Neuron (in vitro differentiated cells): ENCODE results near the gene NPAS2.

ENCODE experiments used
- H2AFZ ChIP-seq: one replicate; pipeline ENCODE4 v1.6.1; 2013; ENCODE audit warnings: low read depth, mild to moderate bottlenecking, inconsistent platforms, low read length, moderate library complexity
- H3K27me3 ChIP-seq: one replicate; pipeline ENCODE4 v1.6.1; 2013; ENCODE audit warnings: low read length; ENCODE audit not compliant: insufficient read depth
- H3K36me3 ChIP-seq: one replicate; pipeline ENCODE4 v1.6.1; 2013; ENCODE audit warnings: low read length; ENCODE audit not compliant: insufficient read depth
- H3K4me1 ChIP-seq: one replicate; pipeline ENCODE4 v1.6.1; 2013; ENCODE audit warnings: low read length; ENCODE audit not compliant: insufficient read depth
- H3K4me3 ChIP-seq: 2 replicates; pipeline ENCODE4 v1.5.1; 2013; ENCODE audit warnings: mild to moderate bottlenecking, low read length, moderate library complexity
- H3K9me3 ChIP-seq: one replicate; pipeline ENCODE4 v1.6.1; 2013; ENCODE audit warnings: low read length

The NPAS2 gene

GRCh38 chr2:100877555-100877954 lies 57.6 kb downstream of the NPAS2 start:
- no peaks in the 10 kb centered on the region for H3K9me3 ChIP-seq
- no peaks in the 10 kb centered on the region for H3K36me3 ChIP-seq
- H3K4me1 ChIP-seq = peaks cover 4% of the 10 kb centered on the region
- H3K27me3 ChIP-seq = no peaks in the 10 kb centered on the region
- H3K4me3 ChIP-seq = no peak overlapping the region
- no peak overlapping the region for H2AFZ ChIP-seq

- Histone ChIP-seq H3K36me3 (no peaks in the 10 kb centered on the region), H3K4me1 (peaks cover 4% of the 10 kb centered on the region), H3K4me3 (no peak overlapping the region), H2AFZ (no peak overlapping the region), H3K9me3 (no peaks in the 10 kb centered on the region), H3K27me3 (no peaks in the 10 kb centered on the region)
Observed at GRCh38 chr2:100878000-100878791, 58.3 kb downstream of the NPAS2 start.

- Histone ChIP-seq H3K27me3 (no peaks in the 10 kb centered on the region), H2AFZ (no peak overlapping the region), H3K4me1 (peaks cover 4% of the 10 kb centered on the region), H3K9me3 (no peaks in the 10 kb centered on the region), H3K36me3 (no peaks in the 10 kb centered on the region), H3K4me3 (no peak overlapping the region)
Observed at GRCh38 chr2:100879296-100879695, 59.4 kb downstream of the NPAS2 start.

GRCh38 chr2:100880036-100880435 lies 60.1 kb downstream of the NPAS2 start:
- H3K36me3 ChIP-seq = no peaks in the 10 kb centered on the region
- H3K27me3 ChIP-seq = no peaks in the 10 kb centered on the region
- no peak overlapping the region for H3K4me3 ChIP-seq
- peaks cover 4% of the 10 kb centered on the region for H3K4me1 ChIP-seq
- H2AFZ ChIP-seq = no peak overlapping the region
- no peaks in the 10 kb centered on the region for H3K9me3 ChIP-seq

DNA sequence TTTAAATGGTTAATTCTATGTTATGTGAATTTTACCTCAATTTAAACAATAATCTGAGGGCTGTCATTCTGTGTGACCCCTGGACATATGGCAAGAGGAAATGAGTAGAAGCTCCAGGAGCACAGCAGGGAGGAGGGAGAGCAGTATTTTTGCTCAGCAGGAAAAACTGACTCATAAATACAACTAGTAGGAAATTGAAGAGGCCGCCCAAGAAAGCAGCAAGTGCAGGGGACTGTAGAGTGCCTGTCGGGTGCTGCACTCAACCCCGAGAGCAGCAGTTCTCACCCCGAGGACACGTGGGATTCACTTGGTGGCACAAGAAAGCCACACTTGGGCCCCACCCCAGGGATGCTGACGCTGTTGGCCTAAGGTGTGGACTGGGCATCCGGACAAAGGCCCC lies 60.8 kb downstream of the NPAS2 start:
- H2AFZ ChIP-seq = no peak overlapping the region
- H3K4me1 ChIP-seq = peaks cover under 1% of the 10 kb centered on the region
- H3K9me3 ChIP-seq = no peaks in the 10 kb centered on the region
- no peaks in the 10 kb centered on the region for H3K36me3 ChIP-seq
- no peaks in the 10 kb centered on the region for H3K27me3 ChIP-seq
- H3K4me3 ChIP-seq = no peak overlapping the region

DNA sequence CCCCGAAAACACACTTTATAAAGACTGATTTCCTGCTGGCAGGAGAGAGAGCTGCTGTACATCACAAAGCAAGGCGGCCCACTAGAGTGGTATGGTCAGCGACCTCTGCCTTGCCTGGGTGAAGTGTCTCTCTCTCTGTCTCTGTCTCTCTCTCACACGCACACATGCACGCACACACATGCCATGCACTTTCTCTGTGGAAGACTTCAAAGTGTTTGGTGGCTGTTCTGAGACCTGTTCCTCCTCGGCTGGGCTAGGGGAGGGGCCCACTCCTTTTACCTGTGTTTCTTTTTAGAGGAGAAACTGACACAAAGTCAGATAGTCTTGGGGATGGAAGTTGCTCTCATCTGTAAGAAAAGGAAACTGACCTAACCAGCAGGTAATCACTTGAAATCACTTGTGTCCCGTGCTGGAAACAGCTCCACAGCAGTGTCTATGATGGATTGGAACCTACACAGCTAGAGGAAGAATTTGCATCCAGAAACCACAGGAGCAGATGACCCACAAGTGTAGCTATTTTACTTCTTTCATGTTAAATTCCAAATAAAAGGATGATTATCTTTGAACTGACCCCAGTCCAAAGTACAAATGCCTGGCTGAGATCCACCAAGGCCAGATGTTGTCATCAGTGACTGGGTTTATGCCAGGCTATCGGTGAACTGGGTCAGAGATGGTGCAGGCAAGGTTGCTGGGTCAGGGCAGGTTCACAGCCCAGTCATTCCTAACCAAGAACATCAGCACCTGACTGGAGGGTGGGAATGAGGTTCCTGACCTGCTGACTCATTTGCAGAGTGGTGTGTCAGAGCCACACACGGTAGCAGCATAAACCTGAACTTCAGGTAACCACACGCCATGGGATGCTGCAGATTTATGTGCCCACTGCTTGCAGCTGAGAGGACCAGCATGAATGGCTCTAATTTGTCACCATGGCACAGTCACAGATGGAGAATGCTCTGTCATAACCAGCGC lies 63.0 kb downstream of the NPAS2 start:
- Histone ChIP-seq H3K27me3 (no peaks in the 10 kb centered on the region), H3K4me3 (no peak overlapping the region), H3K36me3 (no peaks in the 10 kb centered on the region), H3K9me3 (no peaks in the 10 kb centered on the region), H2AFZ (no peak overlapping the region), H3K4me1 (no peaks in the 10 kb centered on the region)

- Histone ChIP-seq H3K4me1 (no peaks in the 10 kb centered on the region), H3K36me3 (no peaks in the 10 kb centered on the region), H3K4me3 (no peak overlapping the region)
Observed at GRCh38 chr2:100884145-100884621, 64.2 kb downstream of the NPAS2 start.

GRCh38 chr2:100886085-100886484 lies 66.1 kb downstream of the NPAS2 start:
- Histone ChIP-seq H2AFZ (no peak overlapping the region), H3K27me3 (no peaks in the 10 kb centered on the region), H3K36me3 (no peaks in the 10 kb centered on the region), H3K4me1 (no peaks in the 10 kb centered on the region), H3K9me3 (no peaks in the 10 kb centered on the region), H3K4me3 (no peak overlapping the region)

More at GRCh38 chr2:100884145-100884621, 64.2 kb downstream of the NPAS2 start:
- H3K27me3 ChIP-seq = no peaks in the 10 kb centered on the region
- H3K9me3 ChIP-seq = no peaks in the 10 kb centered on the region
- no peak overlapping the region for H2AFZ ChIP-seq

- Histone ChIP-seq H3K36me3 (no peaks in the 10 kb centered on the region), H3K4me1 (no peaks in the 10 kb centered on the region), H3K4me3 (no peak overlapping the region)
Observed at GRCh38 chr2:100887039-100887578, 67.2 kb downstream of the NPAS2 start.

GRCh38 chr2:100887713-100888495 lies 68.0 kb downstream of the NPAS2 start:
- H2AFZ ChIP-seq = no peak overlapping the region
- no peaks in the 10 kb centered on the region for H3K27me3 ChIP-seq
- no peaks in the 10 kb centered on the region for H3K9me3 ChIP-seq
- no peak overlapping the region for H3K4me3 ChIP-seq
- H3K36me3 ChIP-seq = no peaks in the 10 kb centered on the region
- H3K4me1 ChIP-seq = no peaks in the 10 kb centered on the region

More at GRCh38 chr2:100887039-100887578, 67.2 kb downstream of the NPAS2 start:
- Histone ChIP-seq H2AFZ (no peak overlapping the region), H3K9me3 (no peaks in the 10 kb centered on the region), H3K27me3 (no peaks in the 10 kb centered on the region)

GRCh38 chr2:100888601-100889000 lies 68.7 kb downstream of the NPAS2 start:
- Histone ChIP-seq H3K4me1 (no peaks in the 10 kb centered on the region), H3K9me3 (no peaks in the 10 kb centered on the region), H3K4me3 (no peak overlapping the region), H2AFZ (no peak overlapping the region), H3K36me3 (no peaks in the 10 kb centered on the region), H3K27me3 (no peaks in the 10 kb centered on the region)

DNA sequence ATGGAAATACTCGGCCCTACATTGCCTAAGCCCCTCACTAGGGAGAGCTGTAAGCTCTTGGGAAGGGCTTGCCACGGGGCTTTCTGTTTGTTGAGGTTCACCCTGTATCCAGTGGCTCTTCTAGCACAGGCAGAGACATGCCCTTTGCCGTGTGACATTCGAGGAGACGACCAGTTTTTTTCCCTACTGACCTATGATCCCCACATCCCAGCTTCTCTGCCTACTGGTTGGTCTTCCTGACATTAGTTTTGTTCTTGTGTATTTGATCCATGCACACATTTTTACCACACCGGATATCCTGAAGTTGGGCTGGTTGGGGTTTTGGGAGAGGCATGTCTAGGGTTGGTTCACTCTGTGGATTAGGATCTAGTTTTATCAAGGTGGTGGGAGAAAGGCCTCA lies 69.3 kb downstream of the NPAS2 start:
- Histone ChIP-seq H3K36me3 (no peaks in the 10 kb centered on the region), H3K27me3 (no peaks in the 10 kb centered on the region), H3K4me1 (no peaks in the 10 kb centered on the region), H3K9me3 (no peaks in the 10 kb centered on the region), H2AFZ (no peak overlapping the region), H3K4me3 (no peak overlapping the region)
